HG02610 (cell line): ENCODE results near the gene PEX16.

ENCODE experiments used
- ATAC-seq: cut with Tn5 transposase; IDR thresholded peaks from one replicate; pipeline ENCODE4 v1.9.1; 2021; ENCODE audit warnings: mild to moderate bottlenecking, moderate library complexity; ENCODE audit not compliant: unreplicated experiment

Gene PEX16

DNA sequence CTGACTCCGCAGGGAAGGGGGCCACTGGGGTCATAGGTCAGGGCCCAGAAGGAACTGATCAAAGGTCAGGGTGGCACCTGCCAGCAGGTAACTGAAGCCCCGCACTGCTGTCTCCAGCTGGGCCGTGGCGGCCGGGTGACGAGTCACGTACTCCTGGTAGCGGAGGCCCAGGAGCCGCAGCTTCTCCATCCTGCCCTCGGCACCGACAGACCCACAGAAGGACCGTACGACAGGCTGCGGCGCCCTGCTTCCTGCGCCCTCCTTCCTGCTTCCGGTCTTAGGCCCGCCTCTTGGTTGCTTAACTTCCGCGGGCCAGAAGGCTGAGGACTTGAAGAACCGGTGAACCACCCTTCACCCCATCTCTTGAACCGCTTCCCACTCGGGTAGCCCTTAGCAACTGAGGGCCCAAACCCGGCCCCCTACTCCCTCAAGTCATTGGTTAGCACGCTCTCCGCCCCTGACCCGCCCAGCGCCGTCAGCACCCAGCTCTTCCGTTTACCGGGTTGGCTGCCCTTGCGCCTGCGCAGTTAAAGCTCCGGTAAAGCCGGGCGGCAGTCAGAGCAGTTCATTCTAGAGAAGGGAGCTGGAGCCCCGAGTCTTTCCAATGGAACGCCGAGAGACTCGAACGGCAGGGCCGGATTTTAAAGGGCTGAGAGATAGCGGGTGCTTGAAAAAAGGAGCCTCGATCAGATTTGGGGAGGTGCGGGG is at the start of gene PEX16:
TSS of gene PEX16 (minus strand) at position 255 of the 708 bp plus-strand sequence. CDS start at position 189, 66 bp downstream.
- ATAC-seq = peak; percentile 93

DNA sequence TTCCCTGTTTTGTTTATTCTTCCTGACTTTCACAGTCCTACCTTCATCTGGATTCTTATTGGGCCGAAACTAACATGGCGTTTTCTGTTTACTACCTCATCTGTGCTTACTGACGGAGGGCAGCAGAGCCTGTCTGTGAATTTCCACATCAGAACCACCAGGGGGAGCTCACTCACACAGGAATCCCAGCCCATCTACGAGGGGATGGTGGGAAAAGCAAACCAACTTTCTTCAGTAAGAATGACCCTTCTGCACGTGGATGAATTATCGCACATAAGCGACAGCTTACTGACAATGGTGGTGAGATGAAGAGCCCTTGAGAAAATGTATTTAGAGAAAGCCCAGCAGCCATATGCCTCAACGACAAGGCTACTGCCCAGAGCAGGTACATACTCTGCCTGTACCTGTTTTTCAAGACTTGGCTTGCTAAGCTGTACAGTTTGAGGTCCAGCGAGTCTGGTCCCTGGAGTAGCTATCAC is 47.3 kb upstream of the PEX16 start:
- no peak for ATAC-seq

DNA sequence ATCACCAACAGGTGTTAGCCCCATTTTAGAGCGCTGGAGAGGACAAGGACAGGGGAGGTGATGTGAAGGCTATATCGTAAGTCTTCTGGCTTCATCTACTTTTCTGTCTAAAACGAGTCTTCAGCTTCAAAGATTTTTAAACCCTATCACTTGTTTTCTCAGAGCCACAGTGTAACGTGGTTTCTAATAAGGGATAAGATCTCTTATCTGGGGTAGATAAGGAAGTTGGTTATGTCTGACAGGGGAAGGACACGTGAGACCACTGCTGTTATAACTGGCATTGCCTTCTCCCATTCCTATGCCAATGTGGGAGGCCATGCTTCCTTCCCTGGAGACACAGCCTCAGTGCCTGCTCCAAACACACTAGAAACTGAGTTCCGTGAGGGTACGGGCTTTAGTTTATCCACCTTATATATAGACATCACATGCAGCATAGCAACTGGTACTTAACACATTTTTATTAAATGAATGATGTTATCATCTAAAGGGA is 44.1 kb upstream of the PEX16 start:
- no peak for ATAC-seq

DNA sequence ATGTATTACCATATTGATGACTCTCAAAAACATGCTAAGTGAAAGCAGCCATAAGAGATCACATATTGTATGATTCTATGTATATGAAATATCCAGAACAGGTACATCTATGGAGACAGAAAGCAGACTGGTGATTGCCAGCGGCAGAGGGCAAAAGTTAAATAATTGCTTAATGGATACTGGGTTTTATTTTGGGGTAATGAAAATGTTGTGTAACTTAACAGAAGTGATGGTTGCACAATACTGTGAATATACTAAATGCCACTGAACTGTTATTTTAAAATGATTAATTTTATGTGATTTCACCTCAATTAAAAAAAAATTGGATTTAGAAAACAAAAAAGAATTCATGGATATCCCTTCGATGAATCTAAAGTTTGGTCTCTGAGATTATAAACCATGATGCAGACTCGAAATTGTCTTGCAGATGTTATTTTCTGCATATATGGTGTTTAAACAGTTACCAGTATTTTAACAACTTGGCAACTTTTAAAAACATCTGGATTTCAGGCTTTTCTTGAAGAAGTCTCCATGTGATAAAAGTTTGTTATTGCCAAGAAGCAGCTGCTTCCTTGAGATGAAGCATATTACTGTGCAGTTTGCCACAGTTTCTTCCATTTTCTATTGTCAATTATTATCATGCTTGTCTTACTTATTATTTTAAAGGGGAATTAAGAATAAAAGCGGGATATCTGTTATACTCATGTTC is 42.9 kb upstream of the PEX16 start:
- ATAC-seq = no peak

DNA sequence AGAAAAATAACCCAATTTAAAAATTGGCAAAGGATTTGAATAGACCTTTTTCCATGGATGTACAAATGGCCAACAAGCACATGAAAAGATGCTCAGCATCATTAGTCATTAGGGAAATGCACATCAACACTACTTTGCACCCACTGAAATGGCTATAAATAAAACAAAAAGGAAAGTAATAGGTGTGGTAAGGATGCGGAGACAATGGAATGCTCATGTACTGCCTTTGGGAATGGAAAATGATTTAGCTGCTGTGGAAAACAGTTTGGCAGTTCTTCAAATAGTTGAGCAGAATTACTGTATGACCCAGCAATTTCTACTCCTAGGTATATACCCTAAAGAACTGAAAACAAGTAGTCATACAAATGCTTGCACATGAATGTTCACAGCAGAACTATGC is 42.2 kb upstream of the PEX16 start:
- ATAC-seq = no peak

DNA sequence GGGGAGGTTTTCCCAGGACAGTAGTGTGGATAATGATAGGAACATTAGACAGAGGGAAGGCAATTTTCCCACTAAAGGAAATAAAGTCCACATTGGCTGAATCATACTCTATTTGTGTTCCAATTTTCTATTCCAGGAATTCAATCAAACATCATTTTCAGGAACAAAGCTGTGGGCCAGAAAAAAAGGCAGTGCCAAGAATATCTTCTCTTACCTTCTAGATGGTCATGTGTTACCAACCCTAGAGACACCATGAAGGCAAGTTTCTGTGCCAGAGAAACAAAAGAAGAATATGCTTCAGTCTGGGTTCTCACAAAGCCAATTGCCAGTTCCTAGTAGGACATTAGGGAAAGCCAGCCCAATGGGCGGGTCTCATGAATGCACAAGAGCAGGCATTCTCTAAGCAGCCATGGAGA is 32.3 kb upstream of the PEX16 start:
- no peak for ATAC-seq

DNA sequence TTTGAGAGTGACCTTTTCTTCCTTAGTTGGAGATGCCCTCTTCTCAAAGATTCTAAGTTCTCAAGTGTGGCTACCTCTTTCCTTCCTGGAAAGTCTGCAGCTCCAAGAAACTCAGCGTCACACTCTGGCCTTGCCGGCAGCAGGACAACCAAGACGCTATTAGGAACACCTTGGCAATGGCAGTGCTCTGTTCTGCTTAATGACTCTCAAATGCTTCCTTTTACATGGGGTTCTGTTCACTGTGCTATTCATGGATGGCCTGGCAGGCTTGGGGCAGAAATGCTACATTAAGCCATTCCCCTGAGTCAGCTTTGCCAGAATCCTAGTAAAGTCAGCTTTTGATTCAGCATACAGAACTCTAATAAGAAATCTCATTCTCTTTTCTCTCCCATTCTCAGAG is 30.7 kb upstream of the PEX16 start:
- no peak for ATAC-seq

DNA sequence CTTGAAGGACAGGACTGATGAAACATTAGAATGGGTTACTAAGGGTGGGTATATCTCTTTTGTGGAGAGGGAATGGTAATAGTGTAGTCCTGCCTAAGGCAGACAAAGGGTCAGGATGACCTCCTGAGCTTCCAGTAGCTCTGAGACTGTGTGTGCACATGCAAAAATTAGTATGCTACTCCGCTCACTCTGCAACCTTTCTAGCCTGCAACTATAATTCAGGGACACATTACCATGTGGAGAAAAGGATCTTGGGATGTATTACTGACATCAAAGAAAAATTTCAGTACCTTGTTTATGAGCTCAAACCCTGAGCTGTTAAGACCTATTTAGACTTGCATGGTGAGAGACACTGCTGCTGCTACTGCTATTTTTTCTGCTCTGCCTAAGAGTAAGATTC is 30.2 kb upstream of the PEX16 start:
- no peak for ATAC-seq

DNA sequence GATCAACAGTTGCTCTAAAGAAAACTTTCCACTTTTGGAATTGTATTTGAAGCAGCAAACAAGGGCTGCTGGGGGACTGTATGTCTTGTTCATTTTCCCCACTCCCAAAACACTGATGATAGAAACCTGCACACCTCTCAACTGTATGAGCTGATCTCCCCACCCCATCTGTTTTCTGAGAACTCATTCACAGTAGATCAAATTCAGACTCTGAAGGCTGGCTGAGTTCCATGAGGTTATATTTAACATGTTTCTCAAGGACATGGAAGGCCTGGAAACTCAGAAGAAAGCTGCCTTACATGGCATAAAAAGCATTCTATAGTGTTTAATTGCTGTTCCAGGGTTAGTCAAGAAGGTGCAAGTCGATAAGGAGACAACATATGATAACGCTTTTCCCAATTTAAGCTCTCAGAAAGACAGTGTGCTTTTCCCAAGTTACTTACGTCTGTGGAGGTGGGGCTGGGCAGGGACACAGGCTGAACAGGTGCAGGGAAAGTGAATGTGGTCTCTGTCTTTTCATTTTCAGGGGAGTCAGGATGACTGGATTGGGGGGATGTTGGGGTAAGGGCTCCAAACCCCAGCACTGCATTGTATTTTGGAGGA is 27.8 kb upstream of the PEX16 start:
- no peak for ATAC-seq

DNA sequence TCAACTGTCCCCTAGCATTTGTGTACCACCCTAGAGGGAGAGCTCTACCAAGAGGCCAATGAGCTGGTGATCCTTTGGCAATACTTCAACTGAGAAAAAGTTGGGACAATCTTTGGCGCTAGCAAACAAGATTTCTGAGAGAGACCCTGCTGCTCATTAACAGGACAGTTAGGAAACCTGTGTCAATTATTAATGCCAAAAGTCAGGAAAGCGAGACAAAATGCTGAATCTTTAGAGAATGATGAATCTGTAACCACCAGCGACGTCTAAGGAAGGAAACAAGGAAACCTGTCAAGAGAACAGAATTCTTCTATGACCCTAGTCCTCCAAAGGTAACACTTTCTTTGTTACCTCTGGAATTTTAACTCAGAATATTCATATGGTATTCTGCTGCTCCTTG is 24.7 kb upstream of the PEX16 start:
- ATAC-seq = no peak

DNA sequence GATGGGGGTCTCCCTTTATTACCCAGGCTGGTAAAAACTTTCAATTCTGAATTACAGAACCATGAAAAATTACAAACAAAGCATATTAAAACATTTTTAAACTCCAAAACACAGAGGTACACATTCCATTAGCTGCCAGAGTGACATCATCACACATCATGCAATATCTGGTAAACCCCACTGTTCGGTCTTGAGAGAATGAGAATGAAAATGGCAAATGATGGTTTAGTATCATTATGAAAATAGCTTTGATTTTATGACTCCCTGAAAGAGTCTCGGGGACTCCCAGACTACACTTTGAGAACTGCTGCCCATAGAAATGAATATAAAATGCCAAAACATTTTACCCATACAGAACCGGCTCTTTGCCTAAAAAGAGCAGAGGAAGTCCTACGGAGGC is 23.6 kb upstream of the PEX16 start:
- no peak for ATAC-seq

DNA sequence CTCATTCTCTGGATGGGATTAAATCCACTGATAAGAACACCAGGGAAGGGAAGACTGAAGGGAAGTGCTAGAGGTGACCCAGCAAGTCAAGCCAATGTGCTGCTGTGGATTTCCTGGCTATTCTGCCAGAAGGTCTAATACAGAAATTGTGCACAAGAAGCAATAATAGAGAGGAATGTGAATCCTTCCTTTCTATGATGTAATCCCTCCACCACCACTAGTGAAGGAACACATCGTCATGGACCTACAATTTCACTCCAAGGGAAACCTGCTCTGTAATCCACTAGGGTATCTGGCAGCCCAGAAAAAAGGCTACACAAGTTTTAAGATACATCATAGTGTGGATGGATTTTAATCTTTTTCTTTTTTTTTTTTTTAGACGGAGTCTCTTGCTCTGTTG is 22.2 kb upstream of the PEX16 start:
- no peak for ATAC-seq

DNA sequence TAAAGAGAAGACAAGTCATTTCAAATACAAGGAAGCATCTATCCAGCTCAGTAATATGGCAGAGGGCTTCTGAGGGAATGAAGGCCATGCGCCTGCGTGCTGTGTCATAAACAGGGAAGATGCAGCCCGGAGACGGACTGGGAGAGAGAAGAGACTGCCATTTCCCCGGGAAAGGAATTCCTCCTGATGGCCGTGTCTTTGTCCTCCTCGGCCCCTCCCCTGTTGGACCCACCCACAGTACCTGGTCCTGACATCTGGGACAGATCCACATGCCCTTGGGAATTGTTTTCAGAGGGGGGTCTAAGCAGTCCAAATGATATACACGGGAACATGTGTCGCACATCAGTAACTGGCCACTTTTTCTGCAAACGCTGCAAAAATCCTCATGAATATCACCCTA is 20.2 kb upstream of the PEX16 start:
- ATAC-seq = no peak

DNA sequence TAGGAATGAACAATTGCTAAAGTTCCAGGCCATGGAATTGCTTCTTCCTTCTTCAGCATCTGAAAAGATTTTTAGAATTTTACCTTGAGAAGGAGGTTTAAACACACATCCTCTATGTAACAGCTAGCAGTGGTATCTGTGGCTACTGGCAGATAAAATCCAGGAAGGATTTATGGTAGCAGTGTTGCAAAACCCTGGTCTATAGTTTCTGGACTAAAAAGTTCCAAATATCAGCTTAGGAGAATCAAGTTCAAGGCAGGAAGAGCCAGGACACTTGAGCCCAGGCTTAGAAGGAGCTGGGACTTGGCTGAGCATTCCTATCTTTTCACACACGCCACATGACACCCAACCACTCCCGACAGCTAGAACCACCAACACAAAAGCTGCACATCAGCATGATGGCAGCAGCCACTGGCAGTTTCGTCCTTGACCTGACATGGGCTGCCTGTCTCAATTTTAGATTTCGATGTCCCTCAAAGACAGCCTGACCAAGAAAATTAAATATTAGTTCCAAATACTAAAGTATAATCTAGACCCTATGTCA is 18.9 kb upstream of the PEX16 start:
- no peak for ATAC-seq

DNA sequence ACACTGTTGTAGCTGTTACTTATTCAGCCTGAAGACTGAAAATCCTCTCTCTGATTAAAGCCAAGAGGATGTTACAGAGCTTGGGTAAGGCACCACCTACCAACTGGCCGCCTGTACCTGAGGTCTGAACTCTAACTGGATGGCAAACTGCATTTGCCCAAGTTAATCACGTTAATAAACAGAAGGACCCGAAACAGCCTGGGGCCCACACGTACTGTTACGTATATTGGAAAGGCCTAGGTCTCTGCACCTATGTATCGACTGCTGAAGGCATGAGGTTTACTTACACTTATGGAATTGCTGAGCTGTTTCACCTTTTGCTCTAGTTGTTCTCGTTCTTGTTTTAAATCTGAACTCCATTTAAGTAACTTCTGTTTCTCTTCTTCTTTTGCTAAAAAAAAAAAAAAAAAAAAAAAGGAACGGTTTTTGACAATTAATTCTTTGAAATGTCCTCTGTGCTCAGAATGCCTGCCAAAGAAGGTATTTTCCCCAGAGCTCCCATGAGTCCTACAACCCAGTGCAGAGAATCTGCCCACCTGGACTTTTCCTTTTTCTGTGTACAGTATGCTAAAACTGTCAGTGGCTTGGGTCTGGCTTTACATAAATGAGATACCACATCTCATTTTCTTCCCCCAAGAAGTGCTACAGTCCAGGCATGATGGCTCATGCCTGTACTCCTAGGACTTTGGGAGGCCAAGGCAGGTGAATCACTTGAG is 17.8 kb upstream of the PEX16 start:
- no peak for ATAC-seq

DNA sequence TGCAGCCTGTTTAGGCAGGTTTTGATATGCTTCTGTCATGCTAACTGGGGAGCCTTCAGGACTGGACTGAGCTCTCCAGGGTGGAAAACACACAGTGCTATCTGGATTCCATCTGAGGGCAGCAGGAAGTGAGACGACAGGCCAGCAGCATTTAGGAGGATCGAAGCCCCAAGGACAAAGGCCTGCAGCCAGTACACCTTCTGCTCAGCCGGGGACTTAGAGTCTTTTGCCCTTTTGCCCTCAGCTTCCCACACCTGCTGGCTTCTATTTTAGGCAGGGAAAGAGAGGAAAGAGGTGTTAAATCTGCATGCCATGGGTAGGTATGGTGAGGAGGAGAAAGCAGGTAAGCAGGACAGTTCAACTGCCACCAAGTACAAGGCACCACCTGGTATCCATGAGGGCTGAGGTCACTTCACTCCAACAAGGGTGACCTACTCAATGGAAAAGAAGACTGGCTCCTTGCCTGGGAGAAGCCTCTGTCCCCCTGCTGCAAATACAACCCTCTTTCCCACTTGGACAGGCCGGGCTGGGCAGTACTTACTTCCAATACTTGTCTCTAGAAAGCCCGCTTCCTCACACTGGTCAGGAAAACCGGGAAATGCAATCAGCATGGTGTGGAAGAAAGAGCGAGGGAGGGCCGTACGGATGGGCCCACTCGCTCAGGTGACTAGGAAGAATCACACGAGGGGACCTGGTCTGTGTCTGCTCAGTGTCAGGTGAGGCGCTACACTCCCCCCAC is 17.1 kb upstream of the PEX16 start:
- no peak for ATAC-seq

DNA sequence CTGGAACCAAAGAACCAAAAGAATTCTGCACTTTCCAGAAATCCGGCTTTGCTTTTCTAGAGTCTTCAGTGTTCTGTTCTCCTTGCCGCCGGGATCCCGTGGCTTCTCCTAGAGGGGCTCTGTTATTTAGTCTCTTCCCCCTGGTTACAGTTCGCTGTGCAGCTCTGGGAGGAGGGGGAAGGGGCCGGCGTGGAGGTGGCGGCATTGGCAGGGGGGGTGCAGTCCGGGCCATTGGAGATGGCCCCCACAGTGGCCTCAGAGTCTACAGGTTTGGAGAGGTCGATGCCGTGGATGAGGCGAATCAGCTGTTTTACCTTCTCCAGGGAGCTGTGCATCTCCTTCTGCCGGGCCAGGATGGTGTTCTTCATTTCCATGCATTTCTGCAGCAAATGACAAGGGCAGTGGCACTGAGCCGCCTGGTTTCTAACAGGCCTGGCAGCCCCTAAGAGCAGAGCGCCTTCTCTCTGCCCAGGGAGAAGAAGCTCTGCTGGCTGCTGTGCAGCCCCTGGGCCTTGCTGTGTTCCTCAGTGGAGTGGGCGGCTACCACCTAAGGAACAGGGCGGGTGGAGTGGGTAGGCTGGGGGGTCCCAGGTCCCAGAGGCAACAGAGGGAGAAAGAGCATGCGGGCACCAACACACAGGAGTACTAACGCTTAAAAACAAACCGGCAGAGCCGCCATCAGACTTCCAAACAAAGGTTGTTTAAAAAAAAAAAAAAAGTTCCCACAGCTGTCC is 16.3 kb upstream of the PEX16 start:
- no peak for ATAC-seq

DNA sequence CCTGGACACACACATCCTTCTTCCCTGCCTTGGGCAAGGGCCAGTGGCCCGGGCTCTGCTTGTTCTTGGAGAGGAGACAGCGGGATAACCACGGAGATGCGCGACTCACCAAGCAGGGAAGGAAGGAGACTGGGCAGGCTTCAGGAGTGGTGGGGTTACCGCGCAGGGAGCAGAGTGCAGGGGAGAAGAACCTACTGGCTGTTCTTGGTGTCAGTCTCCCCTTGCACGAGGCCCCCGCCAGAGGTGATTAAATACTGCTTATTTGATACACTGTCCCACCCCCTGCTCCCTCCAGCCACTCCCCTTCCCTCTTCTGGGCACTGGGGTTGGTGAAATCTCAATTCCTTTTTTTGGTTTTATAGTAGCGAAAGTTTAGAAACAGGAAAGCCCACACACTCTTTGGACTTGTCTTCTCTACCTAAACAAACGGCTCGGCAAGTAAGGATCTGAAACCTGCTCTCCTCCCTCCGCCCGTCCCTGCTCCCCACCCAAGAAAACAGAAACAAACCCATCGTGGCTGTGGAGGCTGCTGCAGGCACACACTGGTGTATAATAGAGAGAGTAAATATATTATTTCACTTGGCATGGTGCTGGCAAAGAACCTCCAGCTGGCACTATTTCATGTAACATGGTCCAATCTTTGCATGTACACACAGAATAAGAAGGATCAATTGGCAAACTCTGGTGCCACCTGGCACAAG is 15.6 kb upstream of the PEX16 start:
- ATAC-seq = no peak

DNA sequence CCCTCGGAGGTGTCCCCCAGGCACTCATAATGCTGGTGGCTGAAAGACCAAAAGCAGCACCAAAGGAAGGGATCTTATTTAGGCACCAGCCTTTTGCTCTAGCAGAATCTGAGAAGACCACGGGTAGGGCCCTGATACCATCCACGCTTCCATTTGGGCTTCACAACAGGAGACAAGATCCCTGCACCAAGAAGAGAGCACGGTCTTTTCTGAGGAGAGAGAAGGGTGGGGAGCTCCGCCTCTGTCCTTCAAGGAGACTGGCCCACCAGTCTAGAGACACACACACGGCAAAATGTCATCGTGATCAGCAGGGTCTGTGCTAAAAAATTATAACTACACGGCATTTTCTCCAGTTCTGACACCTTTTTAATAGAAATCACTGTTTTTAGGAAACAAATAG is 14.5 kb upstream of the PEX16 start:
- no peak for ATAC-seq
